Left lung (tissue), 10 donors: ENCODE results near the gene VGLL4. TPM values are rescaled to one million over a fixed set of nuclear protein-coding genes. Genes with fewer than 3 reads are reported as not detected.

Source experiments
- ATAC-seq: fragments of 200-7000 bp; cut with Tn5 transposase; one replicate; pipeline ENCODE4 v1.9.1; 2020; ENCODE audit warnings: moderate library complexity
- DNase-seq, 4 donors: peaks; one replicate each; pipeline ENCODE4 v3.0.0-alpha.2; 2013 to 2020
- H3K27ac ChIP-seq, 2 donors: fragments of 200-600 bp; sonication (generic) in 1 of 2; one replicate each; pipeline versions ENCODE4 v1.5.0 to v1.8.0; 2020 to 2021
- H3K27me3 ChIP-seq, 2 donors: fragments of 200-600 bp; sonication (generic) in 1 of 2; one replicate each; pipeline versions ENCODE4 v1.5.0 to v1.8.0; 2020 to 2021
- H3K36me3 ChIP-seq, 2 donors: fragments of 200-600 bp; sonication (generic) in 1 of 2; one replicate each; pipeline versions ENCODE4 v1.5.0 to v1.8.0; 2020 to 2021
- H3K4me1 ChIP-seq, 2 donors: fragments of 200-600 bp; one replicate each; pipeline ENCODE4 v1.8.0; 2021
- H3K4me3 ChIP-seq, 2 donors: fragments of 200-600 bp; sonication (generic) in 1 of 2; one replicate each; pipeline versions ENCODE4 v1.5.0 to v1.8.0; 2020 to 2021; ENCODE audit warnings: mild to moderate bottlenecking in 1 of 2
- H3K9me3 ChIP-seq, 2 donors: fragments of 200-600 bp; sonication (generic) in 1 of 2; one replicate each; pipeline versions ENCODE4 v1.5.0 to v1.8.0; 2020 to 2021
- CTCF ChIP-seq, 2 donors: fragments of 200-600 bp; sonication (generic) in 1 of 2; IDR thresholded peaks; one replicate each; pipeline versions ENCODE4 v1.5.0 to v1.8.0; 2021; ENCODE audit warnings: antibody characterized with exemption in 2 of 2
- intact Hi-C, 2 donors: fragments of 100-400 bp; cut with DNase I; formaldehyde crosslinking; loops; one replicate each; pipeline versions ENCODE4 v1.11.2 to v1.14.2; 2022
- polyA plus RNA-seq, 6 donors: library from polyadenylated mRNA; unstranded; fragments of 120-200 nt; gene quantifications; one replicate each; pipeline ENCODE4 v1.2.1, GENCODE V29; 2013; ENCODE audit not compliant: insufficient read length in 6 of 6
- total RNA-seq, 2 donors: library from RNA; stranded (reverse); fragmentation: NEBNext Ultra II Directional; extraction: Animal tissue kit (Norgen Biotek cat#: 25700); gene quantifications; one replicate each; pipeline ENCODE4 v1.2.1, GENCODE V29; 2021
- donor health status: DM: no; HTN: yes; CAD: no.
- donor health status: DM: no; HTN: no; CAD: no.

VGLL4 gene
- total and polyA plus RNA-seq, 8 donors, result 40.2 to 115 (median 106) TPM

GRCh38 chr3:11592445-11593298, 51.0 kb downstream of the VGLL4 start:
- no peak for TF ChIP-seq CTCF (IDR thresholded peaks at IDR 0.05)
- DNase-seq, result no peak
- intact Hi-C loops, result no loop called here
- no peaks in the 10 kb centered on the region for H3K9me3 ChIP-seq
- H3K27ac ChIP-seq, result peak overlapping the region; percentile 55 to 79
- ATAC-seq, result peak; percentile 10
- H3K36me3 ChIP-seq, result no peaks in the 10 kb centered on the region
- H3K4me1 ChIP-seq, result peaks cover 37 to 46% of the 10 kb centered on the region in 2 donors
- H3K4me3 ChIP-seq, result no peak overlapping the region
- no peaks in the 10 kb centered on the region for H3K27me3 ChIP-seq

DNA sequence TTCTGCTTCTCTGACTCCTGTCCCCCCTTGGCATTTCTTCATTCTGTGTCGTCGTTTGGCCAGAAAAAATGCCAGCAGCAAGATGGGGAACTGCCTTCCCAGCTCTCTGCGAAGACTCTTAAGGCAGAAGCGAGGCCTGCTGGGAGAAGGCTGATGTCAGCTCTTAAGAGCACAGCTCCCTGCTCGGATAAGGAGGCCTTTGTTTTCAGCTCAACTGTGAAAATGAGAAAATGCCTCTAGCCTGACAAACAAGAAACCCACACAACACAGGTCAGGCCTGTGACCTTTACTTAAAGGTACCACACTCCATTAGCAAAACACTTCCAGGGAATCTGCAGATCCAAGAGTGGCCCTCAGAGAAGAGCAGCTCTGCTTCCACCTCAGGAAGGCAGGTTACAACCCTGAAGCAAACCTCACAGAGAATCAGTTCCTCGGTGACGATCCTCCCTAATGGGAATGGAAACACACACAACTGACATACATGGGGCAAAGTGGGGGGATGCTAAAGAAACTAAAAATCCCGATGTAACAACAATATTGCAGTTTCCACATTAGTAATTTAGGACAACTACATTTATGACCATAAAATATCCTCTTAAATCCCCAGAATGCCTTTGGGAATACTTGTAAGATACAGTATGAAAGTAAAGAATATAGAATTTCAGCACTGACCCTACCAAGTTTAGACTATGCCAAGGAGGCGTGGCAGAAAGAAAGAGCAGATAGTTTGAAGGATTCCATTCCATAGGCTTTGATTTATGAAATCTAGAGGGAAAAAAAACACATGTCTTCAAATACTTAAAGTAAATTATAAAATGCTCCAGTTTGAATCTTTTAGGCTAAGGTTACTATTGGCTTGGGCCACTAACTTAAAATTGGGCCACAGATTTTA, 52.1 kb downstream of the VGLL4 start:
- H3K4me3 ChIP-seq, result no peak overlapping the region
- intact Hi-C loops, result no loop called here
- peaks cover 37 to 47% of the 10 kb centered on the region in 2 donors for H3K4me1 ChIP-seq

DNA sequence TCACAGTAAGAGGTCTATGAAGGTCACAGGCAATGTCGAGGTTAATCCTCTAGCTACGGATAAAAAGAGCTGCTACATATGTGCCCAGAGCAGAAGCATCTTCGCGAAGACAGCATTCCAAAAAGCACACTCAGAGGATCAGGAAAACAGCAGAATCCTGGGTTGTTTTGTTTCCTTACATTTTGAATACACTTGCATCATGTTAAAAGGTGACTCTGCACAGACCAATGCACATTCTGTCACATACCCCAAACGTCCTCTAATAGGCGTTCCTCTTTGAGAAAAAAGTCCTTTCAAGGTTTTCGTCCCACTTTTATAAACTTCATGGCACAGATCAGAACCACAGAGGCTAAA, 52.7 kb downstream of the VGLL4 start:
- no peak for TF ChIP-seq CTCF (IDR thresholded peaks at IDR 0.05)
- H3K9me3 ChIP-seq, result no peaks in the 10 kb centered on the region
- no peak for DNase-seq
- peak overlapping the region; percentile 55 to 79 for H3K27ac ChIP-seq
- H3K4me1 ChIP-seq, result peaks cover 37 to 47% of the 10 kb centered on the region in 2 donors
- H3K36me3 ChIP-seq, result no peaks in the 10 kb centered on the region
- no peaks in the 10 kb centered on the region for H3K27me3 ChIP-seq
- no peak for ATAC-seq
- H3K4me3 ChIP-seq, result no peak overlapping the region
- intact Hi-C loops, result no loop called here

More for the DNA sequence above, 52.1 kb downstream of the VGLL4 start:
- Histone ChIP-seq H3K9me3 (no peaks in the 10 kb centered on the region), H3K27ac (peak overlapping the region; percentile 55 to 79), H3K36me3 (no peaks in the 10 kb centered on the region), H3K27me3 (no peaks in the 10 kb centered on the region)
- DNase-seq (peak in 2 of 4 donors; percentile 60 to 72), ATAC-seq (peak; percentile 83)
- no peak for TF ChIP-seq CTCF (IDR thresholded peaks at IDR 0.05)

DNA sequence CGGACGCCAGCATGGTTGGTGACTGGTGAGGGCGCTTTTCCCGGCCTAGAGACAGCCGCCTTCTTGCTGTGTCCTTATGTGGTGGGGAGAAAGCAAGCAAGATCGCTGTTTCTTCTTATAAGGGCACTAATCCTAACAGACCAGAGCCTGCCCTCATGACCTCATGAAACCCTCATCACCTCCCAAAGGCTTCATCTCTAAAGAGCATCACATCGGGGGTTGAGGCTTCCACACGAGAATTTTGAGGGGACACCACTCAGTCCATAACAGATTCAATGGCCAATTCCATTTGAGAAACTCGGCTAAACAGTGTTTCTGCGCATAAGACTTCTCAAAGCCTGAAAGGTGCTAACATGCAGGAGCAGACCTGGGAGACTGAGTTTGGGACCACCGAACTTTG, 54.0 kb downstream of the VGLL4 start:
- TF ChIP-seq CTCF (IDR thresholded peaks at IDR 0.05), result no peak
- no peak for ATAC-seq
- intact Hi-C loops, result no loop called here
- Histone ChIP-seq H3K4me3 (no peak overlapping the region), H3K27me3 (no peaks in the 10 kb centered on the region), H3K27ac (no peak overlapping the region), H3K36me3 (no peaks in the 10 kb centered on the region), H3K9me3 (no peaks in the 10 kb centered on the region), H3K4me1 (peaks cover 37 to 47% of the 10 kb centered on the region in 2 donors)
- DNase-seq, result no peak

DNA sequence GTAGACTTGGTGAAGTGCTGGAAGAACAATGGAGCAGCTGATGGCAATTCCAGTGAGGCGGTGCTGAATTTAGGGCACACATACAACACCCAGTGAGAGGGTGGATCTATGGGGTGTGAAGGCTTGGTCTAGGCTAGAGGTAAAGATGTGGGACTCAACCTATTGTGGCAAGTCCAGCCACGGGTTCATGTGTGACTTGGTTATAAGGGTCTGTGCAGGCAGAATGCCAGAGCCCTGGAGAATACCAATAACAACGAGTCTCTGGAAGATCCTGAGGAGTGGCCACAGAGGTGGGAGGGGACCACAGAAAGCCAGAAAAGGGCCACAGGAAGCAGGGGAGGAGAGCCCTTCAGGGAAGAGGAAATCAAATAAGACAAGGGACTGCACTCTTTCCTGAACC, 55.0 kb downstream of the VGLL4 start:
- Histone ChIP-seq H3K9me3 (no peaks in the 10 kb centered on the region), H3K4me1 (peaks cover 35 to 46% of the 10 kb centered on the region in 2 donors), H3K27ac (no peak overlapping the region), H3K36me3 (no peaks in the 10 kb centered on the region), H3K27me3 (no peaks in the 10 kb centered on the region), H3K4me3 (no peak overlapping the region)
- ATAC-seq, result peak; percentile 16
- no peak for TF ChIP-seq CTCF (IDR thresholded peaks at IDR 0.05)
- intact Hi-C loops, result no loop called here
- DNase-seq, result no peak
